Fibroblast of lung (primary cell): ENCODE data around the gene SERPINH1. TPM values are rescaled to one million over a fixed set of nuclear protein-coding genes. Genes with fewer than 3 reads are reported as not detected.

Experiments used
- DNase-seq, 2 donors: peaks; one replicate each; pipeline versions ENCODE4 v3.0.0 to v3.0.0-alpha.2; 2010; ENCODE audit warnings: low read depth in 2 of 2
- H2AFZ ChIP-seq: 2 replicates; pipeline ENCODE4 v1.5.1; 2012; ENCODE audit warnings: low read length, control low read depth, inconsistent platforms
- H3K27ac ChIP-seq: 2 replicates; pipeline ENCODE4 v1.5.1; 2011; ENCODE audit warnings: low read length, control low read depth; ENCODE audit not compliant: insufficient read depth
- H3K27me3 ChIP-seq: 2 replicates; pipeline ENCODE4 v1.5.1; 2011; ENCODE audit warnings: mild to moderate bottlenecking, low read length; ENCODE audit not compliant: control insufficient read depth, insufficient read depth
- H3K36me3 ChIP-seq: 2 replicates; pipeline ENCODE4 v1.5.1; 2011; ENCODE audit warnings: low read length; ENCODE audit not compliant: control insufficient read depth, insufficient read depth
- H3K4me1 ChIP-seq: 2 replicates; pipeline ENCODE4 v1.5.1; 2011; ENCODE audit warnings: low read length; ENCODE audit not compliant: control insufficient read depth, insufficient read depth; ENCODE audit errors: extremely low read depth
- H3K4me2 ChIP-seq: 2 replicates; pipeline ENCODE4 v1.5.1; 2011; ENCODE audit warnings: low read length, control low read depth; ENCODE audit not compliant: insufficient read depth; ENCODE audit errors: extremely low read depth
- H3K4me3 ChIP-seq, 4 experiments: fragments of 200-600 bp in 1 of 4; sonication (generic) in 1 of 4; replicated peaks in 1 of 4; 2 replicates each; pipeline ENCODE4 v1.5.1; 2011 to 2016; ENCODE audit warnings: low read length in 4 of 4, low read depth in 3 of 4, mild to moderate bottlenecking in 3 of 4, control low read depth in 2 of 4, inconsistent platforms in 1 of 4, mixed read lengths in 1 of 4; ENCODE audit not compliant: insufficient read depth in 1 of 4; ENCODE audit errors: control extremely low read depth in 1 of 4
- H3K79me2 ChIP-seq: 2 replicates; pipeline ENCODE4 v1.5.1; 2012; ENCODE audit warnings: mild to moderate bottlenecking, low read length, inconsistent platforms; ENCODE audit not compliant: control insufficient read depth, insufficient read depth
- H3K9ac ChIP-seq: 2 replicates; pipeline ENCODE4 v1.5.1; 2011; ENCODE audit warnings: mild to moderate bottlenecking, low read length, control low read depth; ENCODE audit not compliant: insufficient read depth
- H3K9me3 ChIP-seq: 2 replicates; pipeline ENCODE4 v1.5.1; 2012; ENCODE audit warnings: low read depth, low read length; ENCODE audit not compliant: control insufficient read depth, insufficient read depth
- H4K20me1 ChIP-seq: 2 replicates; pipeline ENCODE4 v1.5.1; 2011; ENCODE audit warnings: low read length; ENCODE audit not compliant: control insufficient read depth, insufficient read depth; ENCODE audit errors: extremely low read depth
- CTCF ChIP-seq, 2 donors: IDR thresholded peaks in 1 of 2; conservative IDR thresholded peaks in 1 of 2; 1 replicate in 1 of 2; 2 replicates in 1 of 2; pipeline ENCODE4 v1.5.1; 2011 to 2012; ENCODE audit warnings: low read length in 2 of 2, control low read depth in 1 of 2, inconsistent platforms in 1 of 2, low read depth in 1 of 2, mild to moderate bottlenecking in 1 of 2
- EZH2 ChIP-seq: IDR thresholded peaks from 2 replicates; pipeline ENCODE4 v1.5.1; 2012; ENCODE audit warnings: low read length, control low read depth, mild to moderate bottlenecking; ENCODE audit errors: missing control alignments
- polyA plus RNA-seq, 2 donors: library from polyadenylated mRNA; depleted of rRNA in 1 of 2; stranded (reverse) in 1 of 2; unstranded in 1 of 2; fragments of >200 nt; gene quantifications; 2 replicates each; pipeline ENCODE4 v1.2.1, GENCODE V29; 2011 to 2012; ENCODE audit warnings: missing spikeins in 1 of 2
- total RNA-seq: library from RNA; depleted of rRNA; stranded (reverse); fragments of >200 nt; gene quantifications from 2 replicates; pipeline ENCODE4 v1.2.1, GENCODE V29; 2014

SERPINH1 gene
- total and polyA plus RNA-seq, 2 donors (not counting 1 experiment from before 2014, with no cell fraction given): 491 to 750 TPM

GRCh38 chr11:75535071-75535470, 27.0 kb upstream of the SERPINH1 start:
- Histone ChIP-seq H3K9ac (no peak overlapping the region), H3K27me3 (peaks cover 12% of the 10 kb centered on the region), H3K4me2 (no peak overlapping the region), H3K36me3 (no peaks in the 10 kb centered on the region), H3K9me3 (no peaks in the 10 kb centered on the region), H3K4me3 (no peak overlapping the region), H3K4me1 (peaks cover 3% of the 10 kb centered on the region), H2AFZ (no peak overlapping the region), H3K79me2 (no peaks in the 10 kb centered on the region), H4K20me1 (no peaks in the 10 kb centered on the region), H3K27ac (no peak overlapping the region)
- TF ChIP-seq CTCF (conservative IDR thresholded peaks at IDR 0.05 in 1 of 2, IDR thresholded peaks at IDR 0.05 in 1 of 2; ENCODE audit: low read depth in 1 of 2, low read length in 2 of 2): no peak
- no peak for TF ChIP-seq EZH2
- DNase-seq: no peak

- peak in 1 of 2 donors; percentile 50 for DNase-seq
- H4K20me1 ChIP-seq: no peaks in the 10 kb centered on the region
- H2AFZ ChIP-seq: no peak overlapping the region
- no peaks in the 10 kb centered on the region for H3K79me2 ChIP-seq
- H3K9ac ChIP-seq: no peak overlapping the region
- H3K36me3 ChIP-seq: no peaks in the 10 kb centered on the region
- TF ChIP-seq EZH2 (no peak), CTCF (conservative IDR thresholded peaks at IDR 0.05 in 1 of 2, IDR thresholded peaks at IDR 0.05 in 1 of 2; ENCODE audit: low read depth in 1 of 2, low read length in 2 of 2) (no peak)
- no peak overlapping the region for H3K27ac ChIP-seq
- H3K4me2 ChIP-seq: no peak overlapping the region
- H3K9me3 ChIP-seq: no peaks in the 10 kb centered on the region
- H3K4me1 ChIP-seq: peaks cover 3% of the 10 kb centered on the region
- peaks cover 12% of the 10 kb centered on the region for H3K27me3 ChIP-seq
- no peak overlapping the region for H3K4me3 ChIP-seq
These were observed 25.0 kb upstream of the SERPINH1 start for GRCh38 chr11:75536786-75537641.

DNA sequence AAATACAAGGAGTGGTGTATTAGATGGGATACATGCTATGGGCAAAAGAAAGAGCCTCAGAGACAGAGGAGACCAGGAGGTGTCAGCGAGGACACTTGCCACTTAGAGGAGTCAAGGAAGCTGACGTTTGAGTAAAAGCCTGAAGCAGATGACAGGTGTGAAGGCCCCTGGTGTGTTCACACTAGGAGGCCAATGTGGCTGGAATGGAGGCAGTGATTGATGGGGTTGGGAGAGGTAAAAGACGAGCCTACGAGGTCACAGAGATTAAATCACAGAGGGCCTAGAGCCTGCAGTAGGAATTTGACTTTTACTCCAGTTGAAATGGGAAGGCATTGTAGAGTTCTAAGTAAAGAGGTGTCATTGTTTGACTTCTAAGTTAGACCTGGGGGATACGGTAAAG, 24.3 kb upstream of the SERPINH1 start:
- peaks cover 3% of the 10 kb centered on the region for H3K4me1 ChIP-seq

More for the DNA sequence above, 24.3 kb upstream of the SERPINH1 start:
- H2AFZ ChIP-seq: no peak overlapping the region
- H3K36me3 ChIP-seq: no peaks in the 10 kb centered on the region
- no peaks in the 10 kb centered on the region for H3K9me3 ChIP-seq
- no peak for TF ChIP-seq EZH2
- TF ChIP-seq CTCF (conservative IDR thresholded peaks at IDR 0.05 in 1 of 2, IDR thresholded peaks at IDR 0.05 in 1 of 2; ENCODE audit: low read depth in 1 of 2, low read length in 2 of 2): no peak
- no peaks in the 10 kb centered on the region for H4K20me1 ChIP-seq
- H3K79me2 ChIP-seq: no peaks in the 10 kb centered on the region
- H3K9ac ChIP-seq: no peak overlapping the region
- H3K27me3 ChIP-seq: peaks cover 12% of the 10 kb centered on the region
- no peak for DNase-seq
- H3K4me2 ChIP-seq: no peak overlapping the region
- no peak overlapping the region for H3K27ac ChIP-seq
- no peak overlapping the region for H3K4me3 ChIP-seq
